A549 (cell line): Measurements from ENCODE around the gene MAML1.

ENCODE experiments used
- CHD4 ChIP-seq: fragments of 200-600 bp; sonication (generic); IDR thresholded peaks from 2 replicates; pipeline ENCODE4 v1.6.1; 2016; ENCODE audit warnings: antibody characterized with exemption, mild to moderate bottlenecking, borderline replicate concordance
- EP300 ChIP-seq, 2 experiments: fragments of >200 bp; sonication (Bioruptor Twin); formaldehyde crosslinking; IDR thresholded peaks; 2 replicates in 1 of 2; 3 replicates in 1 of 2; pipeline ENCODE4 v1.6.1; 2016 to 2017
- MAFK ChIP-seq: fragments of 450-650 bp; IDR thresholded peaks from 2 replicates; pipeline ENCODE4 v1.6.1; 2014; ENCODE audit not compliant: partially characterized antibody
- POLR2A ChIP-seq: IDR thresholded peaks from 2 replicates; pipeline ENCODE4 v1.6.1; 2012; ENCODE audit warnings: mild to moderate bottlenecking, low read length
- POLR2AphosphoS2 ChIP-seq: conservative IDR thresholded peaks from 2 replicates; pipeline ENCODE4 v1.6.1; 2012; ENCODE audit warnings: low read length, improper control_type of control experiment, inconsistent platforms
- RARB ChIP-seq: fragments of 250-450 bp; sonication (Bioruptor Pico); IDR thresholded peaks from 2 replicates; pipeline ENCODE4 v1.8.0; 2021; ENCODE audit warnings: mild to moderate bottlenecking, moderate library complexity
- RCOR1 ChIP-seq: fragments of 150-350 bp; IDR thresholded peaks from 2 replicates; pipeline ENCODE4 v1.6.1; 2014; ENCODE audit warnings: antibody characterized with exemption, low read length, low read depth
- REST ChIP-seq: fragments of 200-600 bp; sonication (generic); IDR thresholded peaks from 2 replicates; pipeline ENCODE4 v1.6.1; 2016; ENCODE audit warnings: antibody characterized with exemption, mild to moderate bottlenecking, moderate library complexity
- SMC3 ChIP-seq: fragments of >200 bp; sonication (Bioruptor Twin); formaldehyde crosslinking; IDR thresholded peaks from 3 replicates; pipeline ENCODE4 v1.6.1; 2018; ENCODE audit warnings: inconsistent platforms
- TF ChIP-seq, protein P1 (sequence below): fragments of >200 bp; sonication (Bioruptor Twin); formaldehyde crosslinking; IDR thresholded peaks from 3 replicates; pipeline ENCODE4 v1.5.1; 2016

- no peak for TF ChIP-seq REST
- TF ChIP-seq, protein P1, sequence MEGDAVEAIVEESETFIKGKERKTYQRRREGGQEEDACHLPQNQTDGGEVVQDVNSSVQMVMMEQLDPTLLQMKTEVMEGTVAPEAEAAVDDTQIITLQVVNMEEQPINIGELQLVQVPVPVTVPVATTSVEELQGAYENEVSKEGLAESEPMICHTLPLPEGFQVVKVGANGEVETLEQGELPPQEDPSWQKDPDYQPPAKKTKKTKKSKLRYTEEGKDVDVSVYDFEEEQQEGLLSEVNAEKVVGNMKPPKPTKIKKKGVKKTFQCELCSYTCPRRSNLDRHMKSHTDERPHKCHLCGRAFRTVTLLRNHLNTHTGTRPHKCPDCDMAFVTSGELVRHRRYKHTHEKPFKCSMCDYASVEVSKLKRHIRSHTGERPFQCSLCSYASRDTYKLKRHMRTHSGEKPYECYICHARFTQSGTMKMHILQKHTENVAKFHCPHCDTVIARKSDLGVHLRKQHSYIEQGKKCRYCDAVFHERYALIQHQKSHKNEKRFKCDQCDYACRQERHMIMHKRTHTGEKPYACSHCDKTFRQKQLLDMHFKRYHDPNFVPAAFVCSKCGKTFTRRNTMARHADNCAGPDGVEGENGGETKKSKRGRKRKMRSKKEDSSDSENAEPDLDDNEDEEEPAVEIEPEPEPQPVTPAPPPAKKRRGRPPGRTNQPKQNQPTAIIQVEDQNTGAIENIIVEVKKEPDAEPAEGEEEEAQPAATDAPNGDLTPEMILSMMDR: no peak
- TF ChIP-seq RCOR1: no peak
- TF ChIP-seq EP300 (IDR thresholded peaks at IDR 0.05): no peak
- no peak for TF ChIP-seq SMC3
- TF ChIP-seq CHD4: no peak
- TF ChIP-seq MAFK: no peak
- no peak for TF ChIP-seq POLR2AphosphoS2
- no peak for TF ChIP-seq POLR2A
- TF ChIP-seq RARB: no peak
Observed at GRCh38 chr5:179783128-179783527, 50.5 kb downstream of the MAML1 start.
